Spleen (tissue), 11 donors: ENCODE results near the gene APOL3. TPM values are rescaled to one million over a fixed set of nuclear protein-coding genes. Genes with fewer than 3 reads are reported as not detected.

Experiments
- DNase-seq: peaks from one replicate; pipeline ENCODE4 v3.0.0-alpha.2; 2020
- H3K27ac ChIP-seq, 8 donors: fragments of 200-600 bp; sonication (generic) in 7 of 8; 1 replicate in 4 of 8; 2 replicates in 4 of 8; pipeline versions ENCODE4 v1.5.0 to v1.8.0; 2016 to 2021; ENCODE audit warnings: inconsistent platforms in 4 of 8, mild to moderate bottlenecking in 4 of 8, moderate library complexity in 1 of 8
- H3K27me3 ChIP-seq, 7 donors: fragments of 200-600 bp; sonication (generic) in 6 of 7; replicated peaks in 1 of 7; 1 replicate in 4 of 7; 2 replicates in 3 of 7; pipeline versions ENCODE4 v1.5.0 to v1.8.0; 2016 to 2021; ENCODE audit warnings: inconsistent platforms in 3 of 7, mild to moderate bottlenecking in 1 of 7
- H3K36me3 ChIP-seq, 6 donors: fragments of 200-600 bp; sonication (generic) in 5 of 6; 1 replicate in 4 of 6; 2 replicates in 2 of 6; pipeline versions ENCODE4 v1.5.0 to v1.8.0; 2016 to 2021; ENCODE audit warnings: inconsistent platforms in 2 of 6
- H3K4me1 ChIP-seq, 6 donors: fragments of 200-600 bp; sonication (generic) in 5 of 6; 1 replicate in 3 of 6; 2 replicates in 3 of 6; pipeline versions ENCODE4 v1.5.0 to v1.8.0; 2016 to 2021; ENCODE audit warnings: inconsistent platforms in 3 of 6
- H3K4me3 ChIP-seq, 8 donors: fragments of 200-600 bp; sonication (generic) in 7 of 8; 1 replicate in 4 of 8; 2 replicates in 4 of 8; pipeline versions ENCODE4 v1.5.0 to v1.8.0; 2016 to 2021; ENCODE audit warnings: inconsistent platforms in 4 of 8, mild to moderate bottlenecking in 4 of 8, moderate library complexity in 2 of 8
- H3K9me3 ChIP-seq, 8 donors: fragments of 200-600 bp; sonication (generic) in 7 of 8; 1 replicate in 4 of 8; 2 replicates in 4 of 8; pipeline versions ENCODE4 v1.5.0 to v1.8.0; 2016 to 2021; ENCODE audit warnings: inconsistent platforms in 4 of 8
- POLR2A ChIP-seq, 3 donors: fragments of 450-650 bp; IDR thresholded peaks; one replicate each; pipeline ENCODE4 v1.5.1; 2017; ENCODE audit warnings: antibody characterized with exemption in 3 of 3, mild to moderate bottlenecking in 1 of 3
- POLR2AphosphoS5 ChIP-seq, 3 donors: sonication (generic); formaldehyde crosslinking; IDR thresholded peaks; one replicate each; pipeline ENCODE4 v1.5.1; 2017; ENCODE audit warnings: antibody characterized with exemption in 3 of 3
- WGBS, 5 donors: extraction: QIAGEN DNeasy Blood & Tissue Kit in 3 of 5; methylation state at CpG; one replicate each; pipeline versions ENCODE4 v1.1.5 to v1.1.7; 2013 to 2018; 5-methylcytosine and 5-hydroxymethylcytosine counted together
- intact Hi-C: fragments of 100-400 bp; cut with DNase I; formaldehyde crosslinking; loops from one replicate; pipeline ENCODE4 v1.15.0; 2023; ENCODE audit warnings: low total_unique reads
- polyA plus RNA-seq, 3 donors: library from polyadenylated mRNA; stranded (reverse); fragments of 200-250 nt; gene quantifications; one replicate each; pipeline ENCODE4 v1.2.1, GENCODE V29; 2013
- total RNA-seq, 7 donors: library from RNA; depleted of rRNA in 3 of 7; stranded (reverse); fragments of >200 nt in 3 of 7; fragmentation: NEBNext Ultra II Directional in 4 of 7; extraction: Animal tissue kit (Norgen Biotek cat#: 25700) in 4 of 7; gene quantifications; one replicate each; pipeline versions ENCODE4 v1.1.0 to v1.2.1, GENCODE V29; 2016 to 2021
- TF ChIP-seq, protein P1 (sequence below), 11 experiments: fragments of 200-600 bp in 7 of 11; fragments of 450-650 bp in 4 of 11; sonication (generic) in 4 of 11; IDR thresholded peaks in 8 of 11; conservative IDR thresholded peaks in 3 of 11; 1 replicate in 7 of 11; 2 replicates in 4 of 11; pipeline versions ENCODE4 v1.4.0 to v1.8.0; 2016 to 2021; ENCODE audit warnings: antibody characterized with exemption in 11 of 11, inconsistent platforms in 4 of 11, mild to moderate bottlenecking in 1 of 11
- donor health status: healthy with polysubstance abuse.
- donor health status: DM: no; HTN: no; CAD: no; lungs with moderate emphysema.
- donor health status: DM: no; HTN: no; CAD: no.
- donor health status: Bipolar disorder and iron deficiency.
- donor health status: healthy.
- donor health status: DM: no; HTN: no; CAD: no.
- donor health status: DM: yes; HTN: yes; CAD: no.

Gene APOL3
- total and polyA plus RNA-seq, 10 donors = 32.6 to 146 (median 101) TPM

DNA sequence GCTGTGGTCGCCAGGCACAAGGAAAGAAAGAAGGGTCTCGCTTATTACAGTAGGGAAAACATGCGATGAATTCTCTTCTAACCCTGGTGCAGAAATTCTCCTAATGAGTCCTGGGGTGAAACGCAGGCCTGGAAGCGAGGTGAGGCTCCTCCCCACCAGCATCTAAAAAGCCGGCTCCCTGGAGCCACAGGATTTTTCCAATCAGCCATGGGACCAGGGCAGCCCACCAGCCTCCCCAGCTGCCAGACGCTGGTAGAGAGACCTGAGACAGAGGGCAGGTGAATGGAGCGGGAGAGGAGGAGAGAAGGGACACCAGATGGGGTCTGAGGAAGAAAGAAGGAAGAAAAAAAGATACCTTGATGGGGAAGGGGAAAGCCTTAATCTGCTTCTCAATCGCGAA is 28.6 kb downstream of the APOL3 start:
- Histone ChIP-seq H3K4me3 (no peak overlapping the region), H3K9me3 (no peaks in the 10 kb centered on the region)
- intact Hi-C loops = no loop called here

DNA sequence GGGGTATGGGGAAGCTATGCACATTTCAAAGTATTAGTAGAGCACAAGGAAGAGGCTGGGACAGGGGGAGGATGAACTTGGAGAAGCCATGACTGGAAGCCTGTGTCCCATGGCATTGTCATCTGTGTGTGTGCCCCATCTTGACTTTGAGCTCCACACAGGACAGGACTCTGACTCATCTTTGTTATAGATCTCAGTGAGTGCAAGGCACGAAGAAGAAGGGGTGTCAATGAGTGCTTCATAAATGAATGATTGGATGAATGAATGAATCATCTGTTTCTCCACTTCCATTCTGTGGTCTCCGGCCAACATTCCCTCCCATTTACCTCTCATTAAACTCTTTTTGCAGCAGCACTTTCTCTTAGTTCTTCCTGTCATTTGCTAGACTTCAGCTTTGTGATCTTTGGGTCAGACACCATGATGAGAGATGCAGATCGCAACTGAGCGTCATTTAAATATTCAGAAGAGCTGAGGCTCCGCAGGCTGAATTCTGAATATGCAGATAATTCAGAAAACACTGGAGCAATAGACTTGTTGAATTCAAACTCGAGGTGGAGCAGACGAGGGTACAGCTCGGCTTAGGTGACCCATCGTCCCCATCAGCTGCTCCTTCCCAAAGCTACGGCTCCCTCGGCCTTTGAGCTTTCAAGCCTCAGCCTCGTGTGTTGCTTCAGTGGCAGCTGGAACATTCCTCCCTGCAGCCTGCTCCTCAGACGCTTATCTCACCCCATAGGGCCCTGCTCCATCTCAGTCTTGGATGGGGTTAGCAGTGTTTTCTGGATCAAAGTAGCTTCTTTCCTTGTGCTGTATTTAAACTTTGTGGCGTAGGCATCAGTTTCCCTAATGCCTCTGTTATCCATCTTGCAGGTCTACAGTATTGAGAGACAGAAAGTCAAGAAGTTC is 30.8 kb downstream of the APOL3 start:
- 75 to 89% (median 87%) methylated on average over 14 of the region's 14 CpGs for whole genome bisulfite sequencing, 5 donors
- Histone ChIP-seq H3K4me1 (peaks cover 0 to 17% (median 8%) of the 10 kb centered on the region in 6 donors), H3K9me3 (peaks cover 0 to 3% (median 0%) of the 10 kb centered on the region in 8 donors), H3K36me3 (no peaks in the 10 kb centered on the region), H3K27ac (no peak overlapping the region), H3K4me3 (no peak overlapping the region), H3K27me3 (peaks cover 0 to 6% (median 0%) of the 10 kb centered on the region in 7 donors)
- DNase-seq = no peak
- intact Hi-C loops = loop anchor here (10.0 kb wide), 2 partner anchors 195 to 505 kb away; no protein-coding TSS in a partner anchor
- TF ChIP-seq, protein P1, sequence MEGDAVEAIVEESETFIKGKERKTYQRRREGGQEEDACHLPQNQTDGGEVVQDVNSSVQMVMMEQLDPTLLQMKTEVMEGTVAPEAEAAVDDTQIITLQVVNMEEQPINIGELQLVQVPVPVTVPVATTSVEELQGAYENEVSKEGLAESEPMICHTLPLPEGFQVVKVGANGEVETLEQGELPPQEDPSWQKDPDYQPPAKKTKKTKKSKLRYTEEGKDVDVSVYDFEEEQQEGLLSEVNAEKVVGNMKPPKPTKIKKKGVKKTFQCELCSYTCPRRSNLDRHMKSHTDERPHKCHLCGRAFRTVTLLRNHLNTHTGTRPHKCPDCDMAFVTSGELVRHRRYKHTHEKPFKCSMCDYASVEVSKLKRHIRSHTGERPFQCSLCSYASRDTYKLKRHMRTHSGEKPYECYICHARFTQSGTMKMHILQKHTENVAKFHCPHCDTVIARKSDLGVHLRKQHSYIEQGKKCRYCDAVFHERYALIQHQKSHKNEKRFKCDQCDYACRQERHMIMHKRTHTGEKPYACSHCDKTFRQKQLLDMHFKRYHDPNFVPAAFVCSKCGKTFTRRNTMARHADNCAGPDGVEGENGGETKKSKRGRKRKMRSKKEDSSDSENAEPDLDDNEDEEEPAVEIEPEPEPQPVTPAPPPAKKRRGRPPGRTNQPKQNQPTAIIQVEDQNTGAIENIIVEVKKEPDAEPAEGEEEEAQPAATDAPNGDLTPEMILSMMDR (IDR thresholded peaks at IDR 0.05 in 8 of 11, conservative IDR thresholded peaks at IDR 0.05 in 3 of 11) = no peak
- no peak for TF ChIP-seq POLR2A (IDR thresholded peaks at IDR 0.05)
- TF ChIP-seq POLR2AphosphoS5 (IDR thresholded peaks at IDR 0.05) = no peak

More for the DNA sequence above, 28.6 kb downstream of the APOL3 start:
- peaks cover 0 to 14% (median 6%) of the 10 kb centered on the region in 6 donors for H3K4me1 ChIP-seq
- TF ChIP-seq POLR2AphosphoS5 (IDR thresholded peaks at IDR 0.05) (no peak), POLR2A (IDR thresholded peaks at IDR 0.05) (no peak)
- DNase-seq = no peak
- 89 to 94% (median 91%) methylated on average over 9 to 10 of the region's 10 CpGs for WGBS, 5 donors
- H3K36me3 ChIP-seq = no peaks in the 10 kb centered on the region
- peaks cover 0 to 6% (median 0%) of the 10 kb centered on the region in 7 donors for H3K27me3 ChIP-seq
- H3K27ac ChIP-seq = no peak overlapping the region

DNA sequence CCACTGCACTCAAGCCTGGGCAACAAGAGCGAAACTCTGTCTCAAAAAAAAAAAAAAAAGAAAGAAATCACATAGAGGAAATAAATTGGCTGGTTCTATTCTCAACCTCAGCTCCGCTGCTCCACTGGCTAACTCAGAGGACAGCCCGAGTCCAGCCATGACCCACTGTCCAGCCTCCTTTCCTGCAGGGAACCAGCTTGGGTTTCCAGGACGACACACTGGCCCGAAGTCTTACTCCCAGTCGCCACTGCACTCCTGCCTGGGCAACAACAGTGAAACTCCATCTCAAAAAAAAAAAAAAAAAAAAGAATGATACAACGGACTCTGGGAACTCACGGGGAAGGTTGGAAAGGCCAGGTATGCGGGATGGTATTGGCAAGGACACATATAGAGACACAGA is 31.5 kb downstream of the APOL3 start:
- no peak for DNase-seq
- H3K27me3 ChIP-seq = peaks cover 0 to 6% (median 0%) of the 10 kb centered on the region in 7 donors
- H3K4me3 ChIP-seq = no peak overlapping the region
- H3K27ac ChIP-seq = no peak overlapping the region
- TF ChIP-seq, protein P1 (IDR thresholded peaks at IDR 0.05 in 8 of 11, conservative IDR thresholded peaks at IDR 0.05 in 3 of 11) = no peak
- no peaks in the 10 kb centered on the region for H3K36me3 ChIP-seq
- H3K9me3 ChIP-seq = peaks cover 0 to 3% (median 0%) of the 10 kb centered on the region in 8 donors
- 89 to 96% (median 94%) methylated on average over 9 of the region's 9 CpGs for WGBS, 5 donors
- peaks cover 0 to 19% (median 10%) of the 10 kb centered on the region in 6 donors for H3K4me1 ChIP-seq
- intact Hi-C loops = loop anchor here (10.0 kb wide), 2 partner anchors 194 to 504 kb away; no protein-coding TSS in a partner anchor

DNA sequence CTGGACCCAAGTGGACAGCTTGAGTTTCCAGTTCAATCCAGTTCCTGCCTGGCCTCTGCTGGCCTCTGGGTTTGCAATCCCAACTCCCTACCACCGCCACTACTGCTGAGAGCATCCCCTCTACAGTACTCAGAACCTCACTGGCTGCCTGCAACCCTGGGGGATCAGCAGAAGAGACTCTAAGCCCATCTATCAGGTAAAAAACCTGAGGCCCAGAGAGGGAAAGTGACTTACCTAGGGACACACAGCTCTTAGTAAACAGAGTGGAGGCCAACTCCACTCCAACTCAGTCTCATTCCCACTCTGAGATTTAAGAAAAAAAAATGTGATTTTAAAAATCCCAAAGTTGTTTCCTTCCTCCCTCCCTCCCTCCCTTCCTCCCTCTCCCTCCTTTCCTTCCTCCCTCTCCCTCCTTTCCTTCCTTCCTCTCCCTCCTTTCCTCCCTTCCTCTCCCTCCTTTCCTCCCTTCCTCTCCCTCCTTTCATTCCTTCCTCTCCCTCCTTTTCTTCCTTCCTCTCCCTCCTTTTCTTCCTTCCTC is 34.5 kb downstream of the APOL3 start:
- DNase-seq = no peak
- no peak for TF ChIP-seq POLR2A (IDR thresholded peaks at IDR 0.05)
- TF ChIP-seq POLR2AphosphoS5 (IDR thresholded peaks at IDR 0.05) = no peak
- TF ChIP-seq, protein P1 (IDR thresholded peaks at IDR 0.05 in 8 of 11, conservative IDR thresholded peaks at IDR 0.05 in 3 of 11) = no peak
- Histone ChIP-seq H3K9me3 (peaks cover 0 to 3% (median 0%) of the 10 kb centered on the region in 8 donors), H3K27ac (no peak overlapping the region), H3K4me3 (no peak overlapping the region), H3K36me3 (no peaks in the 10 kb centered on the region), H3K27me3 (peaks cover 0 to 6% (median 0%) of the 10 kb centered on the region in 7 donors), H3K4me1 (peaks cover 3 to 25% (median 16%) of the 10 kb centered on the region in 6 donors)
- 89 to 100% (median 95%) methylated on average over 1 of the region's 1 CpG for WGBS, 5 donors
- intact Hi-C loops = loop anchor here (10.0 kb wide), 2 partner anchors 191 to 501 kb away; no protein-coding TSS in a partner anchor
